Cardiac muscle cell (in vitro differentiated cells and primary cell): ENCODE data around the gene LONRF2. TPM values are rescaled to one million over a fixed set of nuclear protein-coding genes. Genes with fewer than 3 reads are reported as not detected.

Experiments
- DNase-seq, 2 donors: peaks; one replicate each; pipeline versions ENCODE4 v3.0.0 to v3.0.0-alpha.2; 2010 to 2017; ENCODE audit warnings: low read depth in 1 of 2, low spot score in 1 of 2
- H3K27ac ChIP-seq: fragments of 200-600 bp; sonication (generic); 2 replicates; pipeline ENCODE4 v1.5.1; 2016
- H3K27me3 ChIP-seq: fragments of 200-600 bp; sonication (generic); 2 replicates; pipeline ENCODE4 v1.6.0; 2016; ENCODE audit warnings: control low read depth
- H3K36me3 ChIP-seq: fragments of 200-600 bp; sonication (generic); 2 replicates; pipeline ENCODE4 v1.5.1; 2016; ENCODE audit warnings: control low read depth
- H3K4me1 ChIP-seq: fragments of 200-600 bp; sonication (generic); 2 replicates; pipeline ENCODE4 v1.8.1; 2017; ENCODE audit warnings: low read depth, mild to moderate bottlenecking, mixed run types
- H3K4me3 ChIP-seq: fragments of 200-600 bp; sonication (generic); 2 replicates; pipeline ENCODE4 v1.5.1; 2016; ENCODE audit warnings: mild to moderate bottlenecking
- H3K9me3 ChIP-seq: fragments of 200-600 bp; sonication (generic); 2 replicates; pipeline ENCODE4 v1.5.1; 2017; ENCODE audit warnings: low read depth, mild to moderate bottlenecking, control low read depth
- polyA plus RNA-seq: library from polyadenylated mRNA; unstranded; fragments of >200 nt; fragmentation: Nextera tagmentation; extraction: Ambion mirVana; gene quantifications from 2 replicates; pipeline ENCODE4 v1.2.1, GENCODE V29; 2016
- total RNA-seq: library from RNA; depleted of rRNA; stranded (reverse); fragments of >200 nt; gene quantifications from 2 replicates; pipeline ENCODE4 v1.2.3, GENCODE V29; 2016
- TF ChIP-seq, protein P1 (sequence below): IDR thresholded peaks from 2 replicates; pipeline ENCODE4 v1.5.1; 2012; ENCODE audit warnings: low read depth, mild to moderate bottlenecking, low read length

LONRF2 gene
- total and polyA plus RNA-seq, 2 experiments from 2014 or later, result 0.83 to 1.3 TPM

DNA sequence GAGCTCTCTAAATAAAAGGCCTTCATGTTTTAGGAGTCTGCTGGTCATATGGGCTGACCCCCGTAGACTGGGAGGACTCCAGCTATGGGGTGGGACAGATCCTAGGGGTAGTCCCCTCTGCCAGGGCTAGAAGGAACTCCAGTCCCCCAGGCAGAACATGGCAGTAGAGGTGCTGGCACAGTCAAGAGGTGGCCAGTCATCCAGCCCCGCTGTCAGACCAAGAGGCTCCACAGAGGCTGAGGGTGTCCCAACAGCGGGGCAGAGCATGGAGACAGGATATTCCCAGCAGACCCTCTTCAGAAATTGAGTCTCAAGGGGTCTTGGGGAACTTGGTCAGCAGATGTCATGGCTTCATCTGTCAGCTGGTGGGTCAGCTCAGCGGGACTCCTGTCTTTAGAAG, 76.6 kb downstream of the LONRF2 start:
- Histone ChIP-seq H3K4me3 (no peak overlapping the region), H3K27me3 (peaks cover 8% of the 10 kb centered on the region), H3K36me3 (no peaks in the 10 kb centered on the region), H3K4me1 (no peaks in the 10 kb centered on the region), H3K9me3 (no peaks in the 10 kb centered on the region), H3K27ac (no peak overlapping the region)
- DNase-seq, result no peak
- TF ChIP-seq, protein P1, sequence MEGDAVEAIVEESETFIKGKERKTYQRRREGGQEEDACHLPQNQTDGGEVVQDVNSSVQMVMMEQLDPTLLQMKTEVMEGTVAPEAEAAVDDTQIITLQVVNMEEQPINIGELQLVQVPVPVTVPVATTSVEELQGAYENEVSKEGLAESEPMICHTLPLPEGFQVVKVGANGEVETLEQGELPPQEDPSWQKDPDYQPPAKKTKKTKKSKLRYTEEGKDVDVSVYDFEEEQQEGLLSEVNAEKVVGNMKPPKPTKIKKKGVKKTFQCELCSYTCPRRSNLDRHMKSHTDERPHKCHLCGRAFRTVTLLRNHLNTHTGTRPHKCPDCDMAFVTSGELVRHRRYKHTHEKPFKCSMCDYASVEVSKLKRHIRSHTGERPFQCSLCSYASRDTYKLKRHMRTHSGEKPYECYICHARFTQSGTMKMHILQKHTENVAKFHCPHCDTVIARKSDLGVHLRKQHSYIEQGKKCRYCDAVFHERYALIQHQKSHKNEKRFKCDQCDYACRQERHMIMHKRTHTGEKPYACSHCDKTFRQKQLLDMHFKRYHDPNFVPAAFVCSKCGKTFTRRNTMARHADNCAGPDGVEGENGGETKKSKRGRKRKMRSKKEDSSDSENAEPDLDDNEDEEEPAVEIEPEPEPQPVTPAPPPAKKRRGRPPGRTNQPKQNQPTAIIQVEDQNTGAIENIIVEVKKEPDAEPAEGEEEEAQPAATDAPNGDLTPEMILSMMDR, result no peak

DNA sequence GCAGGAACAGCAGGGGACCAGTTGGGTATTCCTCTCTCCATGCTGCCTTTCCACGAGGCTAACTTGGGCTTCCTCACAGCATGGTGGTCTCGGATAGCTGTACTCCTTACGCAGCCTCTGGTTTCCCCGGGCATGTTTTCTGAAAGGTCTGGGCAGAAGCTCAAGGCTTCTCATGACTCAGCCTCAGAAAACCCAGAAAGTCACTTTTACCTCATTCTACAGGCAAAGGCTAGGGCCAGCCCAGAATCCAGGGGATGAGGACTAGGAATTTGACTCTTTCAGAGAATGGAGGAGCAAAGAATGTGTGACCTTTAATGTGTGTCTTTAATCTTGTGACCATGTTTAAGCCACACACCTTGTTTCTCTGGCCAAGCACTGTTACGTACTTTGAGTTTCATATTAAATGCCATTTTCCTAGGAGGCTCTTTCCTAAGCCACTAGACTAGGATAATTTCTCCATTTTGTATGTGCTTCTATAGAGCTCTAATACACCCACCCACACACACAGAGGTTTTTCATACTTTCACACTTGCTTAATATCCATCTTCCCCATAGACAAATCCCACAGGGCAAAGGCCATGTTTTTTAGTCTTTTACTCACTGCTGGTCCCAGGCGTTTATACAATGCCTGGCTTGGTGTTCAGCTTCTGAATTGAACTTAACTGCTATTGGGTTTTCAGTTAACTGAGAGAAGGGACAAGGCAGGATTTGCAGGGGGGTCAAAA, 77.3 kb downstream of the LONRF2 start:
- peaks cover 8% of the 10 kb centered on the region for H3K27me3 ChIP-seq
- TF ChIP-seq, protein P1, result no peak
- no peak for DNase-seq
- no peak overlapping the region for H3K27ac ChIP-seq
- no peaks in the 10 kb centered on the region for H3K4me1 ChIP-seq
- no peaks in the 10 kb centered on the region for H3K9me3 ChIP-seq
- H3K4me3 ChIP-seq, result no peak overlapping the region
- no peaks in the 10 kb centered on the region for H3K36me3 ChIP-seq

DNA sequence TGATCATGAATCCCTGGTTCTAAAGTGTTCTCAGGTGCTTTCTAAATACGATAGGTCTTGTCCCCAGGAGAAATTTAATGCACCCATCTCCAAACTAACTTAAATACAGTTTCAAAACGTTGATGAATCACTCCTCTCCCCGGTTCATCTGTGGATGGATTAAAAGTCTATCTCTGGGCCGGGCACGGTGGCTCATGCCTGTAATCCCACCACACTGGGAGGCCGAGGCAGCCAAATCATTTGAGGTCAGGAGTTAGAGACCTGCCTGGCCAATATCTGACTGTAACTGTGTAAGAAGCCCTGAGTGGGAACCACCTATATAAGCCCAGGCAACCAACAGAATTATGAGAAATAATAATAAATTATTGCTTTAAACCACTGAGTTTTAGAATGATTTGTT, 78.7 kb downstream of the LONRF2 start:
- TF ChIP-seq, protein P1, result no peak
- DNase-seq, result no peak
- peaks cover 8% of the 10 kb centered on the region for H3K27me3 ChIP-seq
- no peak overlapping the region for H3K4me3 ChIP-seq
- H3K9me3 ChIP-seq, result no peaks in the 10 kb centered on the region
- peaks cover 9% of the 10 kb centered on the region for H3K4me1 ChIP-seq
- H3K27ac ChIP-seq, result no peak overlapping the region
- no peaks in the 10 kb centered on the region for H3K36me3 ChIP-seq

- H3K27ac ChIP-seq, result no peak overlapping the region
- DNase-seq, result peak; percentile 67 to 79
- peaks cover 8% of the 10 kb centered on the region for H3K27me3 ChIP-seq
- TF ChIP-seq, protein P1, result peak; percentile 84
- H3K9me3 ChIP-seq, result no peaks in the 10 kb centered on the region
- H3K4me3 ChIP-seq, result no peak overlapping the region
- no peaks in the 10 kb centered on the region for H3K36me3 ChIP-seq
- peaks cover 9% of the 10 kb centered on the region for H3K4me1 ChIP-seq
Observed at GRCh38 chr2:100242891-100243619, 79.2 kb downstream of the LONRF2 start.

DNA sequence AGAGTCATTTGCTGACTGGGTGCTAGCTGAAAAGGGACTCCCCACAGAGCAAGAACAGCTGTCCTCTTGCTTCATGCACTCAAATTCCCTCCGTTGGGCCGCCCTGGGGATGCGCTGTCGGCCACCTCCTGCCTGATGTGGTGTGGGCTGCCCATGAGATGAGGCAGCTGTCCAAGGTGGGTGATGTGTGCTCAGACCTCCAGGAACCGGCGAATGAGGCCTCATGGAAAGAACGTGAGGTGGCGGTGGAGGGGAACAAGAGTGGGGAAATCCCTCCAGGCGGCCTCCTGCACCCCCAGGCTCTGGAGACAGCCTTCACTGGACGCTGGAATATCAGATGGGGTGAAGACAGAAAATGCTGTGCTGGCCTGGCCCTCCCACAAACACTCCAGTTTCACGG, 79.8 kb downstream of the LONRF2 start:
- peaks cover 8% of the 10 kb centered on the region for H3K27me3 ChIP-seq
- no peaks in the 10 kb centered on the region for H3K36me3 ChIP-seq
- peak in 1 of 2 donors; percentile 28 for DNase-seq
- TF ChIP-seq, protein P1, result no peak
- H3K9me3 ChIP-seq, result no peaks in the 10 kb centered on the region
- H3K4me1 ChIP-seq, result peaks cover 12% of the 10 kb centered on the region
- H3K27ac ChIP-seq, result no peak overlapping the region
- H3K4me3 ChIP-seq, result no peak overlapping the region
